IPS DF 19.7 (cell line): ENCODE measurements around the gene HGF.
"Not testable (repeated sequence)": the region's sequence is repeated elsewhere in the genome, so short reads cannot be mapped to it uniquely, and the experiment has no call there.

Source experiments
- DNase-seq: peaks from one replicate; pipeline ENCODE4 v3.0.0-alpha.2; 2013; ENCODE audit warnings: low read depth, low spot score

HGF gene

DNA sequence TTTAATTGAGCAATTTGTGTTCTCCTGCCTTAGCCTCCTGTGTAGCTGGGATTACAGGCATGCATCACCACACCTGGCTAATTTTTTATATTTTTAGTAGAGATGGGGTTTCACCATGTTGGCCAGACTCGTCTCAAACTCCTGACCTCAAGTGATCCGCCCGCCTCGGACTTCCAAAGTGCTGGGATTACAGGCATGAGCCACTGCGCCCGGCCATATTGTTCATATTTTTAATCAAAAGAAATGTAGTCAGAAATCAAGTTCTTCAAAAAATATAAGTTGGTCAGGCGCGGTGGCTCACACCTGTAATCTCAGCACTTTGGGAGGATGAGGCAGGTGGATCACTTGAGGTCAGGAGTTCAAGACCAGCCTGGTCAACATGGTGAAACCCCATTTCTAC is 47.6 kb downstream of the HGF start:
- not testable (repeated sequence) for DNase-seq

DNA sequence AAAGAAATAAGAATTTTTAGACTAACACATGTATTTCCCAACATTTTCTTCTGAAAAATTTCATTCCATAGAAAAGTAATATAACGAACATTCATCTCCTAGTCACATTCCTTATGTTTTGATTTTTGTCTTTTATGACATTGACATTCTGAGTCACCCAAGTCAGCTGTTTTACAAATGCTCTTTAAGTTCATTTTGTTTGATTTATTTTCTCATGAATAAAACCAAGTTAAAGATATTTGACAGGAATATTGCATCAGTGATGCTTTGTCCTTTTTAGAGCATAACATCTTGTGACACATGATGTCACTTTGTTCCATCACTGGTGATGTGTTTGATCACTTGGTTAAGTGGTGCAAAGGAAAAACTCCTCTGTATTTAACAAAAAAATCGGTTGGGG is 48.4 kb downstream of the HGF start:
- no peak for DNase-seq

DNA sequence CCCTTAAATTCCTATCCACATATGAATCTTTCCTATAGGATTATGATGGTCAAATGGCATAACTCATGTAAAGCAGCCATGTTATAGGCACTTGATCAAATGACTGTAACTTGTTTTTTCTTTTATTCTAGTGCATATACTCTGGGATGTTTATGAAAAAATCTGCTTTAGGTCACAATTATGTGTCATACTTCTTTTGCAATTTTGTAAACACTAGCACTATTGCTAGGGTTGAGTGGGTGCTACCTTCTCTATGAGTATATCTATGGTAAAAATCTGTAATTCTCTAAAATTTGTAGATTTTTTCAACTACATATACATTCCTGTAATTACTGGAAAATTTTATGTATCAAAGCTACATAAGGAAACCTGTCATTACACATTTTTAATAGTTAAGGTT is 50.0 kb downstream of the HGF start:
- DNase-seq: no peak

DNA sequence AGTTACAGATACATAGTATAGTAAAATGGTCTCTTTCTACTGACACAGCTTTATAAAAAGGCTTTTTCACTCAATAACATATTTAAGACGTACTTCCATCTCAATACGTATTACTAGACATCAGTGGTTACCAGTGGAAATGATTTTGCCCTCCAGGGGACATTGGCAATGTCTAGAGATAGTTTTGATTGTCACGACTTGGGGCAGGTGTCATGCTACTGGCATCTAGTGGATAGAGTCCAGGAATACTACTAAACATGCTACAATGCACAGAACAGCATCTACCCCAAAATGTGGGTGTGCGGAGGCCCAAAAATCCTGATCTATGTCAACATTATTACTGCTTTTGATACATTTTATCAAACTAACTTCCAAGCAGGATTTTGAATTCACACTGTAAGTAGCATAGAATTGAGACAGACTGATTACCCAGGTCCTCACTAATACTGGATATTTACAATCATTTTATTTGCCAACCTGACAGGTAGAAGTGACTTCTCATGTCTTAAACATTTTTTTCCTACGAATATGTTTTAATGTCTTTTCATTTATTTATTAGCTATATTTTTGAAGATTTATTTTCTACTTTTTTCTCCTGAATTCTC is 53.8 kb downstream of the HGF start:
- no peak for DNase-seq

DNA sequence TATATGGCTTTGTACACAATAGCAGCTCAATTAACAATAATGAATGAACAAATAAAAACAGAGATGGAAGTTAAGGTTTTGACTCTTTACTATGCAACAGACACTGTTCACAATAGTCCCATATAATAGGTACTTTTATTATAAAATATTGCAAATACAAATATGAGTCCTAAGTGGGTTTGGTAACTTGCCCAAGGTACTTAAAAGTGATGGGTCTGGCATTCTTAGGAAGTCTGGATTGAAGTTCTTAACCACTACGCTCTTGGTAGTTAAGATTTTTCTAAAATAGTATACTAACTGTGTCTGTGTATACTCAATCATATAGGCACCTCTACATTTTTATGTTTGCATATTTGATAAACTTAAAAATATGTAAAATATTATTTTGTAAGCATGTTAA is 55.5 kb downstream of the HGF start:
- DNase-seq: no peak

DNA sequence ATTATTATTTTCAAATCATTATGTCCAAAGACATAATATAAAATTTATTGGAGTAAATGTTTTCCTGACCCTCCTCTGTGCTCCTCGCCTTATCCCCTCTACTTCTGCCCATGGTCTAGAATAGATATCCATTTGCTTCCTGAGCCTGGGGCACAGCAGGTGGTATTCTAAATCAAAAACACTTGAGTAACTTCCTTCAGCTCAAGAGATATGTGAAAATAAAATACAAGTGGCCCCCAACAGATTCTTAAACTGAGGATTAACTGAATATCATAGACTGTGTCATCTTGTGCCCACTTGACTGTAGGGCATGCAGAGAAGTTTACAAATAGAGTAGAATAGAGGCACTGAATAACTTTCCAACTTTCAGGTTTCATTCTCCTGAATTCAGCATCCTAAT is 59.1 kb downstream of the HGF start:
- DNase-seq: no peak

DNA sequence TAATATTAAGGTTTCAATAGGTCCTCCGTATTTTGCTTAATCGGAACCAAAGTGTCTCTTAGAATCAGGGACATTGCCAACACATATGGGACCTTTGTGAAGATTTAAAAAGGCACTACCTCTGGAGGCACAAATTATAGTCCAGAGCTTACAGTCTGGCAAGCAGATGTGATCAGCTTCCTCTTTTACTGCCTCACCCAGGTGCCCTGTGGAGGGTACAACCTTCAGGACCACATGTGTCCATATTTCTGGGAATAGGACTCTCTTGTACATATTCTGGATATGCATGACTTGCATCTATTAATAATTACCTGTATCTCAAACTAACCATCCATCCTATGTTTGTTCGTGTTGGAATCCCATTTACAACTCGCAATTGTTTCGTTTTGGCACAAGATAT is 60.0 kb downstream of the HGF start:
- DNase-seq: no peak

DNA sequence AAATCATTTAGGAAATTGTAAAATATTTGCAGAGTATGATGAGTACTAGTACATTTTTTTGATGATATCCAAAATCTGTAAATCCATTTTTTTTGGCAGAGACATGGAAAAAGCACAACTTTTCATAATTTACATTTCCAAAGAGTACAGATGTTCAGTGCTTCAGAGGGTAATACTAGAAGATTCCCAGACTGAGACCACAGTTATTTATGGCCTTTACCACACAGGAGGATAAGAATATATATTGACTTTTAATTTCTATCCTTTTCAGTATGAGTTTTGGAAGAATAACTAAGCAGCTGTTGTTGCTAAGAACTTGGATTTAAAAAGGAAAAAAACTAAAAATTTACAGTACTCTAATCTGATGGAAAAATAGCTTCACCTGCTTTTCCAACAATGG is 61.9 kb downstream of the HGF start:
- DNase-seq: no peak

DNA sequence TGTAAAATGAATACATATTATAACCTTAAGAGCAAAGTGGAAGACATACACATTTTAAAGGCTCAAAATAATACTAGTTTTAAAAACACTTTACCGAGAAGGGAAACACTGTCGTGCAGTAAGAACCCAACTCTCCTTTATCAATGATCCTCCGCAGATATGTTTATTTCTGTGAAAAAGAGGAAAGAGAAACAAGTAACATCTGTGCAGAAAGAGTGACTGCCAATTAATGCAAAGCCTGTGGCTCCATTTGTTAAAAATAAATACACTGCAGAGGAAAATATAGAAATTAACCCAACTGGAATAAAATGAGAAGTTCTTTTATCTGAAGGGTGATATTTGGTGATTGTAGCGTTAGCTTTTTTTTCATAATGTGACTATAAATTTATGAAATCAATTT is 62.7 kb downstream of the HGF start:
- DNase-seq: no peak

DNA sequence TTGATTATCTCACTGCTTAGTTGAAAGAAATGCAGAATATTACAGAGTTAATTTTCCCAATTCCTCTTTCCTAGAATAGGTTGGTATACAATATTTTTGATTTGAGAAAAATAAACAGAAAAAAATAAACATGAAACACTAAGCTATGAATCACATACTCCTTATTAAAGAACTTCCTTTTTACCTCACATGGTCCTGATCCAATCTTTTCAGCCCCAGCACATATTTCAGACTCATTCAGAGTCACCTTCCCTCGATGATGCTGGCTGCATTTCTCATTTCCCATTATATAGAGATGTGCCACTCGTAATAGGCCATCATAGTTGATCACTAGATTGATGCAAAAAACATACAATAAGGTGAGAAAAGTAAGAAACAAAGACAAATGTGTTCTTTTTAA is 64.6 kb downstream of the HGF start:
- no peak for DNase-seq

DNA sequence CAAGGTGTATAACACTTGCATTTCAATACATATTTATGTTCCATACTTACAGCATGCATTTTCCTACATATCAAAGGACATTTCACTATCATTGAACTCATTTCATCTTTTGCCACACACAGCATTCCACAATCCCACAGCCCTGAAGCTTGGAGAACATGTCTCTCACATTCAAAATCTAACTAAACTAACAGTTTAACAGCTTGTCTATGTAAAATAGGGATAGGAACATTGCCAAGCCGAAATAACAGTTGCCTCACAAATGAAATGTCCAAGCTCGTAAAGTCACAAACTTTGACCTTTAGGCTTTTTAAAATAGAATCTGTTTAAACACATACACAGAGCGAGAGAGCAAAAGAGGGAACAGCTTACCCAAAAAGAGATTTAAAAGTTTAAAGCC is 65.3 kb downstream of the HGF start:
- no peak for DNase-seq

DNA sequence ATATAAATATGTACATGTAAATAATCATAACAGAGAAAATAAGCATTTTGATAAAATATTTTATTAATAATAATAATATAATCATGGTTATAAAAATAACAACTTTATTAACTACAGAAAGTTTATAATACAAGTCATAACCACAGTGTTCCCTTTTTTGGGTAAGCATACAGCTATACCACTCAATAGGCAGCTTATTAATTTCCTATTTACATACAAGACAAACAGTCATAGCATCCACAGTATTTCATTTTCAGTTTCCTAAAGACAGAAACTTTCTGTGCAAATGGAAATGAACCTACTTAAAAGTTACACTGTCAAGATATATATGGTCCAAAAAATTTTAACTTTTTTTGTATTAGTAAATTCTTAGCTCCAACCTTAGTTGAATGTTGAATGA is 70.9 kb downstream of the HGF start:
- DNase-seq: no peak

DNA sequence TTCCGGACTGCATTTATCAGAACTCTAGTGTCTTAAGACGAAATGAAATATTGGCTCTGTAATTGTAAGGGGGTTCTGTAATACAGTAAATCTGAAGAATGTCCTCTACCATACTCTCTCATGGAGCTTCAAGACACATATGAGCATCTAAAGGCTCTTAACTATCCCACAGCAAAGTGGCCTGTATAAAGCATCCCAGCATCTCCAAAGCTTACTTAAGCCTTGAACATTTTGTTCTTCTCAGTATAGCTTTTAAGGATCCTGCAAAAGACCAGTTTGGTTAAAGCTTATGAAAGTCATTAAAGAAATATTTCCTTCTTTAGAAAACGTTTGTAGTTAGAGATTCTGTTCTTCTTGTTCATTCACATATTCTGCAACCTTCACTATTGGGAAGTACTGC is 75.1 kb downstream of the HGF start:
- DNase-seq: no peak

DNA sequence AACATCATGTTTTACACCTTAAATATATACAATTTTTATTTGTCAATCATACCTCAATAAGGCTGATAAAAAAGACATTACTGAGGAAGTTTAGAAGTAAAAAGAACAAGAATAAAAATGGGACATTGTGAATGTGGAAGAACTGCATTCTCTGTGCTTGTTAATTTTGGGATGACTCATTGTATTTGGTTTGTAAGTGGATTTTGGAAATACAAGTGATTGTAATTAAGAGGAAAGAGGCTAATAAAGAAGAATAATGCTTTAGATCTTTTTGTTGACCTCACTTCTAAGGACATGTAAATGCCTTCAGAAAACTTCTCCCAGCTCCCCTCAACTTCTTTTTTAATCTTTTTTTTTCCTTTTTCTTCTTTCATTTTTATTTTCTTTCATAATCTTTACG is 76.0 kb downstream of the HGF start:
- no peak for DNase-seq

DNA sequence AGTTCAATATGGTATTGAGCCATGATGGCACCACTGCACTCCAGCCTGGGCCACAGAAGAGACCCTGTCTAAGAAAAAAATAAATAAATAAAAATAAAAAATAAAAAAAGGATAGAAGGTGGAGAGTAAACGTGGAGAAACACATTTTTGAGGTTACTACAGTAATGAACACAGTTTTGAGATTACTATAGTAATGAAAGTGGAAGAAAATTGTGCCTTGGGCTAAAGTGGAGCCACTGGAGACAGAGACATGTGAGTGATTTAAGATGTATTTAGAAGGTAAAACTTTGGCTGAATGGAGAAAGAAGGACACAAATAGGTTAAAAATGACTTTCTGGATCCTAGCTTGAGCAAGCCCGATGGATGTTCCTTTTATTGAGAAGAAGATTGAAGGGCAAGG is 76.8 kb downstream of the HGF start:
- no peak for DNase-seq

DNA sequence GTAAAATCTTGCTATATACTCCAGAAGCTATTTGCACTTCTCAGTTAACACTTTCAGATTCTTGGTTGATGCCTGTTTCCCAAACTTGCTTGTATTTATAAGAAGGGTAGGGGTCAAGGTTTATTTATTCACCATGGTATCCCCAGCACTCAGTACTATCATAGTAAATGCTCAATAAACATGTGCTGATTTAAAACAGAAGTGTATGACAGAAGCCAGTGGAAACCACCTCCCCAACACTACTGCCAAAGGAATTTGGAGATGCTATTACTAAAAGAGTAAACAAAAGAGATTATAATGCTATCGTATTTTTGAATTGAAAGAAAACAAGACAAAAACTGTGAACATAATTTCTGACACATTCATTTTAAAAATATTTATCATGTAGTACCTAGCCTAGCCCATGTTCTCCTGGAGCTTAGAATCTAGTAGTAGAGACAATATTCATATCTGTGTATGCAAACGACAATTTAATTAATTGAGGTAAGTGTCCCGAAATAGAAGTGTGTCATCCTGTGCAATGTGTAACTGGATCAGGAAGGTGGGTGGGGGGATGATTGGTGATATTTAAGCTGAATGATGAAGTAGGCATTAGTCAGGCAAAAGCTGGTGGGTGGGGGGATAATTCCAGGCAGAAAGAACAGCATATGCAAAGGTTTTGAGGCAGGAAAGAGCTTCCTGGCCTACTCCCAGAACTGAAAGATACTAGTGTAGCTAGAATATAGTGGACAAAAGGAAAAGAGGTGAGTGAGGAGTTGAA is 77.5 kb downstream of the HGF start:
- no peak for DNase-seq

DNA sequence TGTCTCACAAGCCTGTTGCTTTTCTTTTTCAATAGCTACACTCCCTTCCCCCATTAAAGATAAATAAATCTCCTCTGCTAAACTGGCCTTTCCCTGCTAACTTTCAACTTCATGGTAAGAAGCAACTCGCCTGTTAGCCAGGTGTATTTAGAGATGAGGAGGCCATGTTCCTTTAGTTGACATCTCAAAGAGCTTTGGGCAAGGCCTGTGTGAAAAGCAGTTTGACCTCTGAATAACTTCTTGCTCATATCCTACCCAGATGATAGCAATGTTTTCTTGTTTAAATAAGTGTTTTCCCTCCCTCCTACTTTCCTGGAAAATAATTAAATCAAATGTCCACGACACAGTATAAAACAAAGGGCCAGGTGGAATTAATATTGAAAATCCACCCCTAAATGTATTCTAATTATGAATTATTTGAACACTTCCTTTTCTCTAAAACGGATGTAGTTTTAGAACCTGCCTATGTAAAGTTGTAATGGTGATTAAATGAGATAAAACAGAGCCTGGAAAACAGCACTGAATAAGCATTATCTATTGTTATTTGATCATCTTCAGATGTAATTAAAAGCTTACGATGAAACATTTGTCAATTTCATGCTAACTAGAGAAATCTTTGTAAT is 78.5 kb downstream of the HGF start:
- DNase-seq: no peak

DNA sequence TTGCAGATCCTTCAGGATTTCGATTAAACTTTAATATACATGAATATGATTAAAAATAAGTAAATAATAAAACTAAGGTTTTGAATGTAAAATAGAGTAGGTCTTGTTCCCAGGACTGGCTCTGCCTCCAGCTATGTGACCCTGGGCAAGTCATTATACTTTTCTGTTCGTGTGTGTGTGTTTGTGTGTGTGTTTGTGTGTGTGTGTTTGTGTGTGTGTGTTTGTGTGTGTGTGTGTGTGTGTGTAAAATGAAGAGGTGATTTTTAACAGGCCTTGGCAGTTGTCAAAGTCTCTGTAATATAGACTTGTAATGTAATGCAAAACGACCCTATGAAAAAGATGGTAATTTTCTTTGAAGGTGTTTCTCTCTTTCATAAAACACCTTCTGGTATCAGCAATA is 79.2 kb downstream of the HGF start:
- no peak for DNase-seq

DNA sequence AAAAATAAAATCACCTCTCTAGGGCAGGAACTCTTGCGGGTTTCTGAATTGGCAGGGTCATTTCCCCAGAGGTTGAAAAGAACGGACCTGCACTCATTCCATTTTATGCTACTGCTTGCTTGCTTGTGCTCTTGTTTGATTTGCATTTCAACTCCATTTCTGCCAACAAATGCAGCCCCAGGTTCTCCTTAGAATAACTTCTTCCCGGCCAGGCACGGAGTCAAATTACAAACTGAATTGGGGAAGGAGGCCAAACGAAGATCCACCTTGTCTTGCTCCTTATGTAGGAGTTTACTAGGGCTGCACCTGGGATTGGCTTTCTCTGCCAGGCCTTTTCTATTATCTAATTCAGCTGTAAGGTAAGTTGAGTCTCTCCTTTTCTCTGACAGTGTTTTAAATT is 79.6 kb downstream of the HGF start:
- DNase-seq: peak; percentile 45

DNA sequence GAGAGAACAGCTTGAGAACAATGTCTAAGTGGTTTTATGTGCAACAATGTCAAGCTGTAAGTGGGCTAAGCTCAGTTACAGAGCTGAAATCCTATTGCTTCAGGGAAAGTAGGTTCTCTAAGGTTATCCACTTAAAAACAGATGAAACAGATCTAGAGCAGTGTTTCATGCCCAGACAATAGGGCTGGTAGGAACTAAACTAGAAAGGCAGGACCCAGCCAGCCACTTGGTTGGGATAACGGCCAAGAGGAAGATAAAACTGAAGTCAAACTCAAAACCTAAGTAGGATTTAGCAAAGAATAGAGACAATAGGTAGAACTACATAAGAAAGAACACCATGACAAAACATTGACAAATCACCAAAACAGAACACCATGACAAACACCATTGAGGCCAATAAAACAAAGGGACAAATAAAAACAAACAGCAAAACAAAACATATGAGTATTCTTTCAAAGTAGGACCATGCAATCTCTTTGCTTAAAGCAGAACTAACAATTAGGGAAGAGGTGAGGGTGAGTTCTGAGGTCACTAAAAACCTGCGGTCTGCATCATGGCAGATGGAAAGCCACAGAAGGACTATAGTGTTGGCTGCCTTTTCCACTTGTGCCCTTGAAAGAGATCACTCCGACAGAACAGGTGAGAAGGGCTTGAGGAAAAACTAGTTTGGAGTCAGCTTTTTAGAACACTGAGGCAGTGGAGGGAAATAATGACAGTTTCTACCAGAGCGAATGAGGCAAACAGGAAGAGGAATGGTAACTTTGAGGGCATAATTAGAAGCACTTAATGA is 81.0 kb downstream of the HGF start:
- no peak for DNase-seq

DNA sequence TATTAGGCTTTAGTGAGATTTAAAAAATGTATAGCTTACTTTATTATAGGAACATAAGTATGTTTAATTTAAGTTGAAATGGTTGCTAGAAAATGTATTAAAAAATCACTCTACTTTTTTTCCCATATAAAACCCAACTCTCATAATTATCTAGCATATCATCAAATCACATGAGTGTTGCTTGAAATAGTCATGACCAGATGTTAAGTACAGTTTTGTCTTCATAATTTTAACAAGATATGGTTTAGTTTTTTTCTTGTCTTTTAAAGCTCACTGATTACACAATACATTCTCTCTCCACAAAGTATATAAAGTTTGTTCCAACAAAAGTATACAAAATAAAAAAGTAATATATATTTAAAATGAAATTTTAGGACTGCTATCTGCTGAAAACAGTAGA is 82.8 kb downstream of the HGF start:
- no peak for DNase-seq

DNA sequence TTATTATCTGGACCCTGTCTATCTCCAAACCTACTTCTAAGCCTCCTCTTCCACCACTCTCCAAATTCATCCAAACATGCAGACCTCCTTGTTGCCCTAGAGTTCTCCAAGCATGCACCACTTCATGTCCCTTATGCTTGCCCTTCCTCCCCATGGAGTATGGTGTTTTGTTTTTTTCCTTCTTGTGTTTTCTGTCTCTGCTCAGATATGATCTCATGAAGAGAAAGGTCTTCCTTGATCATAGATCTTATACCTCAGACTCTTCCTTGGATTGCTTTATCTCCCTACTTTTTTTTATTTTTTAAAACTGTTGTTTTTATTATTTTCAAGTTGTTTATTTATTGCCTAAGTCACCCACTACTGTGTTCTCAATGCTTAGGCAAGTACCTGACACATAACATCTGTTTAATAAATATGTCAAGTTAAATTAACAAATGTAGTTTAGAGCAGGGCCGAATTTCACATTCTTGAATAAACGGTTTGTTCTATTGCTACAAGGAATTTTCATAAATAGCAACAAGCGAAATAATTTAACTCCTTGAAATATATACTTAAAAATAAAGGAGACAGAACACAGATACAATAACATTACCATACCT is 84.5 kb downstream of the HGF start:
- no peak for DNase-seq
